SKM-1 treated with dmso at 0.1 percent for 144 hours (cell line): ENCODE measurements around the gene ANGPT4.
"Not testable (repeated sequence)": the region's sequence is repeated elsewhere in the genome, so short reads cannot be mapped to it uniquely, and the experiment has no call there.

Experiments used
- DNase-seq: peaks from one replicate; lab custom pipeline; 2025; ENCODE audit not compliant: unreplicated experiment; lab: John Stamatoyannopoulos, UW

The ANGPT4 gene

GRCh38 chr20:828987-829386, 87.1 kb downstream of the ANGPT4 start:
- no peak for DNase-seq

- not testable (repeated sequence) for DNase-seq
Measured at GRCh38 chr20:827981-828380, 88.2 kb downstream of the ANGPT4 start.

- DNase-seq = no peak
Measured at GRCh38 chr20:826695-827323, 89.3 kb downstream of the ANGPT4 start.

GRCh38 chr20:825710-826421, 90.3 kb downstream of the ANGPT4 start:
- DNase-seq = no peak

- no peak for DNase-seq
Measured at GRCh38 chr20:824916-825315, 91.2 kb downstream of the ANGPT4 start.

- DNase-seq = no peak
Measured at GRCh38 chr20:824490-824889, 91.6 kb downstream of the ANGPT4 start.

GRCh38 chr20:823574-823902, 92.6 kb downstream of the ANGPT4 start:
- DNase-seq = no peak

GRCh38 chr20:822651-823573, 93.2 kb downstream of the ANGPT4 start:
- no peak for DNase-seq

- DNase-seq = no peak
Measured at GRCh38 chr20:821731-822065, 94.4 kb downstream of the ANGPT4 start.

- DNase-seq = no peak
Measured at GRCh38 chr20:821046-821730, 94.9 kb downstream of the ANGPT4 start.

- no peak for DNase-seq
Measured at GRCh38 chr20:820323-820953, 95.7 kb downstream of the ANGPT4 start.
